Transverse colon (tissue), 4 donors: Measurements from ENCODE around the gene FRMD3. TPM values are rescaled to one million over a fixed set of nuclear protein-coding genes. Genes with fewer than 3 reads are reported as not detected.

Source experiments
- DNase-seq: peaks from one replicate; pipeline ENCODE4 v3.0.0-alpha.2; 2019
- H3K27ac ChIP-seq, 4 donors: fragments of 200-600 bp; sonication (generic); 2 replicates each; pipeline ENCODE4 v1.5.1; 2016 to 2018; ENCODE audit warnings: inconsistent platforms in 4 of 4
- H3K27me3 ChIP-seq: fragments of 200-600 bp; sonication (generic); 2 replicates; pipeline ENCODE4 v1.5.1; 2017; ENCODE audit warnings: inconsistent platforms
- H3K36me3 ChIP-seq, 4 donors: fragments of 200-600 bp; sonication (generic); 2 replicates each; pipeline ENCODE4 v1.5.1; 2017 to 2019; ENCODE audit warnings: inconsistent platforms in 4 of 4
- H3K4me1 ChIP-seq, 4 donors: fragments of 200-600 bp; sonication (generic); 2 replicates each; pipeline ENCODE4 v1.5.1; 2017 to 2020; ENCODE audit warnings: inconsistent platforms in 4 of 4
- H3K4me3 ChIP-seq, 4 donors: fragments of 200-600 bp; sonication (generic); 1 replicate in 1 of 4; 2 replicates in 3 of 4; pipeline versions ENCODE4 v1.5.1 to v1.6.1; 2017 to 2019; ENCODE audit warnings: inconsistent platforms in 4 of 4
- H3K9me3 ChIP-seq, 2 donors: fragments of 200-600 bp; sonication (generic); 2 replicates each; pipeline ENCODE4 v1.5.1; 2017 to 2019; ENCODE audit warnings: inconsistent platforms in 2 of 2
- CTCF ChIP-seq, 5 experiments: fragments of 200-600 bp in 3 of 5; fragments of 450-650 bp in 2 of 5; sonication (generic) in 3 of 5; IDR thresholded peaks; 1 replicate in 2 of 5; 2 replicates in 3 of 5; pipeline ENCODE4 v1.5.1; 2016 to 2017; ENCODE audit warnings: antibody characterized with exemption in 5 of 5, inconsistent platforms in 3 of 5, mild to moderate bottlenecking in 2 of 5, moderate library complexity in 1 of 5
- EP300 ChIP-seq: sonication (generic); formaldehyde crosslinking; IDR thresholded peaks from one replicate; pipeline ENCODE4 v1.6.1; 2017; ENCODE audit warnings: antibody characterized with exemption, low read depth
- POLR2A ChIP-seq: fragments of 450-650 bp; IDR thresholded peaks from one replicate; pipeline ENCODE4 v1.6.1; 2016; ENCODE audit warnings: antibody characterized with exemption, mild to moderate bottlenecking, moderate library complexity
- POLR2AphosphoS5 ChIP-seq, 3 donors: sonication (generic); formaldehyde crosslinking; IDR thresholded peaks; one replicate each; pipeline ENCODE4 v1.6.1; 2016; ENCODE audit warnings: antibody characterized with exemption in 3 of 3
- WGBS, 2 donors: methylation state at CpG; one replicate each; pipeline ENCODE4 v1.1.5; 2018; ENCODE audit warnings: low coverage in 1 of 2; 5-methylcytosine and 5-hydroxymethylcytosine counted together
- in situ Hi-C, 4 donors: fragments of 200-750 bp; cut with MboI; loops; one replicate each; pipeline versions ENCODE4 v1.15.0 to v1.15.1; 2017; ENCODE audit warnings: low sequenced_read_pairs in 3 of 4, low pct_ligation_motif_present in 1 of 4, low pct_unique_long_range_greater_than_20kb in 1 of 4
- intact Hi-C: fragments of 100-400 bp; cut with DNase I; formaldehyde crosslinking; loops from one replicate; pipeline ENCODE4 v1.15.1; 2023; ENCODE audit warnings: low total_unique reads
- total RNA-seq, 4 donors: library from RNA; depleted of rRNA; stranded (reverse); fragments of >200 nt; gene quantifications; one replicate each; pipeline ENCODE4 v1.1.0, GENCODE V29; 2016

The FRMD3 gene
- total RNA-seq, 4 donors from 2014 or later = 5.8 to 37.0 (median 18.1) TPM

- Histone ChIP-seq H3K4me3 (no peak overlapping the region), H3K9me3 (no peaks in the 10 kb centered on the region), H3K36me3 (no peaks in the 10 kb centered on the region), H3K27me3 (no peaks in the 10 kb centered on the region), H3K27ac (no peak overlapping the region), H3K4me1 (no peaks in the 10 kb centered on the region)
- no peak for TF ChIP-seq POLR2AphosphoS5 (IDR thresholded peaks at IDR 0.05)
- no peak for TF ChIP-seq EP300
- TF ChIP-seq CTCF (IDR thresholded peaks at IDR 0.05) = no peak
- no peak for TF ChIP-seq POLR2A
- in situ Hi-C loops = no loop called here
- intact Hi-C loops = no loop called here
- DNase-seq = no peak
- WGBS, 2 donors = 83 to 91% methylated on average over 6 of the region's 6 CpGs
Observed at GRCh38 chr9:83313781-83314180, 224.4 kb downstream of the FRMD3 start.

- Histone ChIP-seq H3K27me3 (no peaks in the 10 kb centered on the region), H3K27ac (no peak overlapping the region), H3K9me3 (no peaks in the 10 kb centered on the region), H3K4me1 (peaks cover 0 to 6% (median 0%) of the 10 kb centered on the region in 4 donors), H3K36me3 (no peaks in the 10 kb centered on the region), H3K4me3 (no peak overlapping the region)
- in situ Hi-C loops = no loop called here
- TF ChIP-seq POLR2A = no peak
- TF ChIP-seq CTCF (IDR thresholded peaks at IDR 0.05) = no peak
- TF ChIP-seq POLR2AphosphoS5 (IDR thresholded peaks at IDR 0.05) = no peak
- intact Hi-C loops = no loop called here
- 73 to 80% methylated on average over 3 to 11 of the region's 11 CpGs for WGBS, 2 donors
- DNase-seq = no peak
Observed at GRCh38 chr9:83312537-83312936, 225.7 kb downstream of the FRMD3 start.

GRCh38 chr9:83307066-83307724 lies 231.0 kb downstream of the FRMD3 start:
- intact Hi-C loops (no loop called here), in situ Hi-C loops (no loop called here)
- H3K4me3 ChIP-seq = no peak overlapping the region
- H3K27me3 ChIP-seq = no peaks in the 10 kb centered on the region
- TF ChIP-seq POLR2A = no peak
- TF ChIP-seq POLR2AphosphoS5 (IDR thresholded peaks at IDR 0.05) = peak in 1 of 3 donors; percentile 16
- H3K4me1 ChIP-seq = peaks cover 10 to 20% (median 15%) of the 10 kb centered on the region in 4 donors
- H3K27ac ChIP-seq = peak overlapping the region in 1 of 4 donors; percentile 24
- 15 to 25% methylated on average over 2 of the region's 2 CpGs for WGBS, 2 donors
- DNase-seq = no peak
- H3K36me3 ChIP-seq = no peaks in the 10 kb centered on the region
- no peaks in the 10 kb centered on the region for H3K9me3 ChIP-seq

- DNase-seq = peak; percentile 41
- peak overlapping the region in 3 of 4 donors; percentile 9 to 38 (median 22) for H3K27ac ChIP-seq
- intact Hi-C loops (no loop called here), in situ Hi-C loops (no loop called here)
- H3K9me3 ChIP-seq = no peaks in the 10 kb centered on the region
- 53 to 74% methylated on average over 3 to 8 of the region's 8 CpGs for WGBS, 2 donors
- no peak overlapping the region for H3K4me3 ChIP-seq
- peaks cover 10 to 20% (median 15%) of the 10 kb centered on the region in 4 donors for H3K4me1 ChIP-seq
- no peaks in the 10 kb centered on the region for H3K27me3 ChIP-seq
- TF ChIP-seq POLR2AphosphoS5 (IDR thresholded peaks at IDR 0.05) (peak in 1 of 3 donors; percentile 15), POLR2A (no peak)
- no peaks in the 10 kb centered on the region for H3K36me3 ChIP-seq
Observed at GRCh38 chr9:83304686-83305085, 233.5 kb downstream of the FRMD3 start.

GRCh38 chr9:83299571-83299970 lies 238.6 kb downstream of the FRMD3 start:
- TF ChIP-seq CTCF (IDR thresholded peaks at IDR 0.05) (no peak), POLR2AphosphoS5 (IDR thresholded peaks at IDR 0.05) (no peak), EP300 (no peak), POLR2A (no peak)
- Histone ChIP-seq H3K27me3 (no peaks in the 10 kb centered on the region), H3K27ac (no peak overlapping the region), H3K9me3 (no peaks in the 10 kb centered on the region), H3K36me3 (no peaks in the 10 kb centered on the region), H3K4me3 (no peak overlapping the region), H3K4me1 (peaks cover 0 to 7% (median under 1%) of the 10 kb centered on the region in 4 donors)
- WGBS, 2 donors = 43 to 53% methylated on average over 5 to 6 of the region's 6 CpGs
- intact Hi-C loops = no loop called here
- DNase-seq = no peak
- in situ Hi-C loops = no loop called here
